ENCODE data around the gene SLC22A17. TPM values are rescaled to one million over a fixed set of nuclear protein-coding genes. Genes with fewer than 3 reads are reported as not detected.

SLC22A17 gene
- total and polyA plus RNA-seq, 10 of the 15 experiments (the other 5 are each of a cell fraction or from before 2014, with no cell fraction given) = not detected

GRCh38 chr14:23399591-23399990 lies 46.9 kb upstream of the SLC22A17 start (continued):
- TF ChIP-seq YY1 (IDR thresholded peaks at IDR 0.05; ENCODE audit: low read depth, low read length) (no peak), NBN (IDR thresholded peaks at IDR 0.05) (no peak), WRNIP1 (IDR thresholded peaks at IDR 0.05; ENCODE audit: borderline replicate concordance, low read depth, low read length) (no peak), STAT1 (conservative IDR thresholded peaks at IDR 0.05) (no peak), SREBF2 (IDR thresholded peaks at IDR 0.05; ENCODE audit: low read length) (no peak), NFYB (IDR thresholded peaks at IDR 0.05; ENCODE audit: insufficient read depth, low read depth, low read length) (no peak), BMI1 (IDR thresholded peaks at IDR 0.05; ENCODE audit: borderline replicate concordance) (no peak), YBX1 (IDR thresholded peaks at IDR 0.05) (no peak), ATF3 (IDR thresholded peaks at IDR 0.05; ENCODE audit: borderline replicate concordance, extremely low read depth, low read depth, low read length) (no peak), CHD2 (IDR thresholded peaks at IDR 0.05; ENCODE audit: borderline replicate concordance, low read depth, low read length) (no peak)
- TF ChIP-seq, protein P1, sequence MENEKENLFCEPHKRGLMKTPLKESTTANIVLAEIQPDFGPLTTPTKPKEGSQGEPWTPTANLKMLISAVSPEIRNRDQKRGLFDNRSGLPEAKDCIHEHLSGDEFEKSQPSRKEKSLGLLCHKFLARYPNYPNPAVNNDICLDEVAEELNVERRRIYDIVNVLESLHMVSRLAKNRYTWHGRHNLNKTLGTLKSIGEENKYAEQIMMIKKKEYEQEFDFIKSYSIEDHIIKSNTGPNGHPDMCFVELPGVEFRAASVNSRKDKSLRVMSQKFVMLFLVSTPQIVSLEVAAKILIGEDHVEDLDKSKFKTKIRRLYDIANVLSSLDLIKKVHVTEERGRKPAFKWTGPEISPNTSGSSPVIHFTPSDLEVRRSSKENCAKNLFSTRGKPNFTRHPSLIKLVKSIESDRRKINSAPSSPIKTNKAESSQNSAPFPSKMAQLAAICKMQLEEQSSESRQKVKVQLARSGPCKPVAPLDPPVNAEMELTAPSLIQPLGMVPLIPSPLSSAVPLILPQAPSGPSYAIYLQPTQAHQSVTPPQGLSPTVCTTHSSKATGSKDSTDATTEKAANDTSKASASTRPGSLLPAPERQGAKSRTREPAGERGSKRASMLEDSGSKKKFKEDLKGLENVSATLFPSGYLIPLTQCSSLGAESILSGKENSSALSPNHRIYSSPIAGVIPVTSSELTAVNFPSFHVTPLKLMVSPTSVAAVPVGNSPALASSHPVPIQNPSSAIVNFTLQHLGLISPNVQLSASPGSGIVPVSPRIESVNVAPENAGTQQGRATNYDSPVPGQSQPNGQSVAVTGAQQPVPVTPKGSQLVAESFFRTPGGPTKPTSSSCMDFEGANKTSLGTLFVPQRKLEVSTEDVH (IDR thresholded peaks at IDR 0.05; ENCODE audit: low read depth, partially characterized antibody) = no peak
- TF ChIP-seq, protein P2, sequence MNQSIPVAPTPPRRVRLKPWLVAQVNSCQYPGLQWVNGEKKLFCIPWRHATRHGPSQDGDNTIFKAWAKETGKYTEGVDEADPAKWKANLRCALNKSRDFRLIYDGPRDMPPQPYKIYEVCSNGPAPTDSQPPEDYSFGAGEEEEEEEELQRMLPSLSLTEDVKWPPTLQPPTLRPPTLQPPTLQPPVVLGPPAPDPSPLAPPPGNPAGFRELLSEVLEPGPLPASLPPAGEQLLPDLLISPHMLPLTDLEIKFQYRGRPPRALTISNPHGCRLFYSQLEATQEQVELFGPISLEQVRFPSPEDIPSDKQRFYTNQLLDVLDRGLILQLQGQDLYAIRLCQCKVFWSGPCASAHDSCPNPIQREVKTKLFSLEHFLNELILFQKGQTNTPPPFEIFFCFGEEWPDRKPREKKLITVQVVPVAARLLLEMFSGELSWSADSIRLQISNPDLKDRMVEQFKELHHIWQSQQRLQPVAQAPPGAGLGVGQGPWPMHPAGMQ (IDR thresholded peaks at IDR 0.05; ENCODE audit: borderline replicate concordance) = no peak
